Hematopoietic multipotent progenitor cell (in vitro differentiated cells): Measurements from ENCODE around the gene PER2. TPM values are rescaled to one million over a fixed set of nuclear protein-coding genes. Genes with fewer than 3 reads are reported as not detected.
"Not testable (repeated sequence)": the region's sequence is repeated elsewhere in the genome, so short reads cannot be mapped to it uniquely, and the experiment has no call there.

Experiments used
- DNase-seq, 3 donors: peaks; one replicate each; pipeline ENCODE4 v3.0.0-alpha.2; 2011 to 2015; ENCODE audit warnings: low read depth in 2 of 3, low spot score in 2 of 3
- total RNA-seq: library from RNA; depleted of rRNA; stranded (reverse); fragments of >200 nt; gene quantifications from one replicate; pipeline ENCODE4 v1.2.3, GENCODE V29; 2012

PER2 gene
- 19.9 TPM for total RNA-seq

- DNase-seq, result peak in 2 of 3 donors; percentile 83 to 87
These were observed at the start of gene PER2 for GRCh38 chr2:238287737-238288649. PER2 (minus strand) TSS chr2:238288610; CDS start chr2:238277936, 10,674 bp downstream.

- no peak for DNase-seq
These were observed 49.4 kb upstream of the PER2 start for GRCh38 chr2:238337846-238338245.

DNA sequence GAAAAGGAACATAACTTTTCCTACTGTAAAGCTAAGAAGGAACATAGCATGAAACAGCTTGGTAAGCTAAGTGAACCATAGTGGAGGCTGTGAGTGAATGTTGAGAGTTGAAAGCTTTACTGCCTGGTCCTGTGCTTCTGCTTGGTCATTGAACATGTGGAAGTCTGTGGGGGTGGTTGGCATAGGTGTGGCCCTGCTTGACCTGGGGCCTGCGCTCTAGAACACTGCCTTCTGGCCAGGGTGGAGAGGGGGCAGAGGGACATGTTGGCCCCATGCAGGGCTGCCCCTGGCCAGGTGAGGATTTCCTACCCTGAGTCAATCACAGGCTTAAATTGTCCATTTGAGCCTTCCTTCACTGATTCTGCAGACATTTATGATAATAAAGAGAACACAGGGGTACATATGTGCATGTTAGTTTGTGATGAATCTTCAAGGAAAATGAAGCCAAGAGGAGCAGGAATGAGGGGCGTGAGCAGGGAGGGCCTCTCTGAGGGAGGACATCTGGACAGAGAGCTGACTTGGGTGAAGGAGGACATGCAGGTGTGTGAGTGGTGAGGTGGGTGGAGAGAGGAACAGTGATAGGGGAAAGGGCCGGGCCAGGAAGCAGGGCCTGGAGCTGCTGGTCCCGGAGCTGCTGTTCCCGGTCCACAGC lies 48.5 kb upstream of the PER2 start:
- DNase-seq, result no peak

- DNase-seq, result no peak
These were observed 47.7 kb upstream of the PER2 start for GRCh38 chr2:238336151-238336550.

DNA sequence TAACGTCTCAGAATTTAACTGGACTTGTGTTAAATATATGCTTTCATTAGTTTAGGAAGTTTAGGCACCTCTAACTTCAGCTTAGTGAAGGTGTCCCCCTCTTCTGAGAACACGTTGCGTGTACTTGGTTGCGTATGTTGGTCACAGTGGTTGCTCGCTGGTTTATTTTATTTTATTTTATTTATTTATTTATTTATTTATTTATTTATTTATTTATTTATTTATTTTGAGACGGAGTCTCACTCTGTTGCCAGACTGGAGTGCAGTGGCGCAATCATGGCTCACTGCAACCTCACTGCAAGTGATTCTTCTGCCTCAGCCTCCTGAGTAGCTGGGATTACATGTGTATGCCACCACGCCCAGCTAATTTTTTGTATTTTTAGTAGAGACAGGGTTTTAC lies 47.2 kb upstream of the PER2 start:
- DNase-seq, result not testable (repeated sequence)

- no peak for DNase-seq
These were observed 46.5 kb upstream of the PER2 start for GRCh38 chr2:238334885-238335284.

DNA sequence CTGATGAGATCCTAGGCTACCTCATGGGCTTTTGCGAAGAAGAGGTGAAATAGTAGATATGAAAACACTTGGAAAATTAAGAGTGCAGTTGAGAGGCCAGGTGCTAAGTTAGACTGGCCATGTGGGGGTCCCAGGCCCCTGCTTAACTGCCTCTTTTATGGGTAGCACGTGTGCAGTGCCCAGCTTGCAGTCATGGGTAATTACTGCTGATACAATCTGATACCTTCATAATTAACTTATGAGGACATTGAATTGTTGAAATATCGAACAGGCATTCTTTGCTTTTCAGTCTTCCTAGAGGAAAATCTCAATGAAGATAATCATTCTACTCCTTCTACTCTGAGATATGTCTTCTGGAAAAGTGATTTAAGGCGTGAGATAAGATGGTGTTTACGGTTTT lies 43.5 kb upstream of the PER2 start:
- no peak for DNase-seq

DNA sequence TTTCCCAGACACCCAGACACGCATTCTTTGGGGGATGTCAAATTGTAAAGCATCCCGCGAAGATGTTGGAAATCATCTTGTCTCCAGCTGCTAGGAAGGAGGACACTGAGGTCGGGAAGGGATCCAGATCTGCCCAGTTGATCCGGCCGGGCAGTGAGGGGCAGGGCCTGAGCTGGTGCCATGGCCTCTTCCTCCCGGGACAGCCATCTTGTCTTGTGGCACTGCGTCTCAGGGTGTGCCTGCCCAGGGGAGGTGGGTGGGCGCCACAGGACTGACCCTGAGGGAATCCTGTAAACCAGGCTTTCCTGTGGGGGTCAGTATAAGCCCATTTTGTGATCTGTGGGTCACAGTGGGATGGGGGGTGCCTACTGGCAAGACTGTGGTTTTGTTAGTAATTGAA lies 42.0 kb upstream of the PER2 start:
- no peak for DNase-seq

DNA sequence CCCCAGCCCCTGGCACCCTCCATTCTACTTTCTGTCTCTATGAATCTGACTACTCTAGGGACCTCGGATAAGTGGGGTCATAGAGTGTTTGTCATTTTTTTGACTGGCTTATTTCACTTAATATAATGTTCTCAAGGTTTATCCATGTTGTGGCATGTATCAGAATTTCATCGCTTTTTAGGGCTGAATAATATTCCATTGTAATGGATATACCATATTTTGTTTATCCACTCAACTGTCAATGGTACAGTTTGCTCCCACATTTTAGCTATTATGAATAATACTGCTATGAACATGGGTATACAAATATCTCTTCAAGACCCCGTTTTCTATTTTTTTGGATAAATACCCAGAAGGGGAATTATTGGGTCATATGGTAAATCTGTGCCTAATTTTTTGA lies 39.3 kb upstream of the PER2 start:
- no peak for DNase-seq

- no peak for DNase-seq
These were observed 38.5 kb upstream of the PER2 start for GRCh38 chr2:238326801-238327365.

DNA sequence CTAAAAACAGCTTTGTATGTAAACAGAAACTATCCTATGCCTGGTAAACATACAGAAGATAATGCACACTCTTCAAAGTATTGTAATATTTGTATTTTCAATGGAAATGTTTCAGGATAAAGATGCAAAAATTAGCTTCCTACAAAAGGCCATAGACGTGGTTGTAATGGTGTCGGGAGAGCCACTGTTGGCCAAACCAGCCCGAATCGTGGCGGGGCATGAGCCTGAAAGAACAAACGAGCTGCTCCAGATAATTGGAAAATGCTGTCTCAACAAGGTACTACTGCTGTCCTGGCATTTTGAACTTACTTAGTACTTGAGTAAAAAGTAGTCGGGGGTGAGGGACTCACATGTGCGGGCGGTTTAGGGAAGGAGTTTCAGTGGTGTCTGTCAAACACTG lies 37.3 kb upstream of the PER2 start:
- DNase-seq, result no peak

- DNase-seq, result not testable (repeated sequence)
These were observed 35.8 kb upstream of the PER2 start for GRCh38 chr2:238324248-238324647.

DNA sequence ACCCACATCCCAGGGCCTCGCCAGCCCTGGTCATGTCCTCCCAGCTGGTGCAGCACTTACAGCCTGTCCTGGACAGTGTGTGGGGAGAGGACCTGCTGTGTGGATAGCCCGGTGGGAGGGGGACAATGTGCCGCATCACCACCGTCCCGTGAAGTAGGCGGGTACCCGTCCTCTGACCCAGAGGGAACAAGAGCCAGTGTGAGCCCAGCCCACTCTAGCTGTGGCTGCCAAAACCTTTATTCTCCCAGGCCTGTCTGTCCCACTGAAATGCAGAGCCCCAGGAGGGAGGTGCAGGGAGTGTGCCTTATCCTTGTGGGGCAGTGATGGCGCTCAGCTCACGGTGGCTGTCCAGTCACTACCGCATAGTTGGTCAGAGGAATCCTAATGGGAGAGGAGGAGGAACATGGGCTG lies 33.6 kb upstream of the PER2 start:
- no peak for DNase-seq

- no peak for DNase-seq
These were observed 33.1 kb upstream of the PER2 start for GRCh38 chr2:238321467-238321866.

DNA sequence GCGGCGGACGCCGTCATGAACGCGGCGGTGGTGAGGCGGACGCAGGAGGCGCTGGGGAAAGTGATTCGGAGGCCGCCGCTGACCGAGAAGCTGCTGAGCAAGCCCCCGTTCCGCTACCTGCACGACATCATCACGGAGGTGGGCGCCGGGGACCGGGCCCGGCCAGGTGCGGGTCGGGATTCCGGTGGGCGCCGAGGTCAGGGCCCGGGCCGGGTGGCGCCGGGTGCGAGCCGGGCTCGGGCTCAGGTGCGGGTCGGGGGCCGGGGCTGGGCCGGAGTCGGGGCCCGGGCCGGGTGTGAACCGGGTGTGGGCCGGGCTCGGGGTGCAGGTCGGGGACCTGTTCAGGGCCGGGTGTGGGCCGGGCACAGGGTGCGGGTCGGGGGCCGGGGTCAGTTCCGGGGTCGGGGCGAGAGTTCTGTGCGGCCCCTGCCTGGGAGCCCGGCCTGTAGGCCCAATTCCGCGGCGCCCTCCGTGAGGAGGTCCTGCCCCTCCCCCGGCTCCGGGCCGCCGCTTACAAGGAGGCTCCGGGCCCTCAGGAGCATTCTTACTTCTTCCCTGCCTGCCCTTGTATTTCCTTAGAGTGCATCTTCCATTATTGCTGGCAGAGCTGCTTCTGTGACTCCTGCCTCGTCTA lies 32.4 kb upstream of the PER2 start:
- peak in 1 of 3 donors; percentile 3 for DNase-seq

DNA sequence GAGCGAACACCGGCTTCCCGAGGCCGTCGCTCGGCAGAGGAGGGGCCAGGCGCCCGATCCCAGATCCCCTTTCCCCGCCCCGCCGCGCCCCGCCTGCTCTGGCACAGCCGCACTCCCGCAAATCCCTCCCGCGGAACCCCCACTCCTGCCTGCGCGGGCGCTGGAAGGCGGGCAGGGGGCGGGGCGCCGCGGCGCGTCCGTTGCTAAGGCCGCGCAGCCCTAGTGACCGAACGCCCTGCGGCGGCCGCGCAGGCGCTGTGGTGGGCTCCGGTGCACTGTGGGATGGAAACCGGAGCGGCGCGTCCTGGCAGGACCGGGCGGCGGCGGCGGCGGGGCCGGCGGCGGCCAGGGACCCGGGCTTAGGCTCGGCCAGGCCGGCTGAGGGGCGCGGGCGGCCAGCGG lies 31.8 kb upstream of the PER2 start, which contains the start of gene TRAF3IP1:
Gene TRAF3IP1 (plus strand): TSS at position 273 of the 402 bp plus-strand sequence. CDS start 145 bp downstream, outside the sequence.
- peak; percentile 64 to 81 (median 80) for DNase-seq

DNA sequence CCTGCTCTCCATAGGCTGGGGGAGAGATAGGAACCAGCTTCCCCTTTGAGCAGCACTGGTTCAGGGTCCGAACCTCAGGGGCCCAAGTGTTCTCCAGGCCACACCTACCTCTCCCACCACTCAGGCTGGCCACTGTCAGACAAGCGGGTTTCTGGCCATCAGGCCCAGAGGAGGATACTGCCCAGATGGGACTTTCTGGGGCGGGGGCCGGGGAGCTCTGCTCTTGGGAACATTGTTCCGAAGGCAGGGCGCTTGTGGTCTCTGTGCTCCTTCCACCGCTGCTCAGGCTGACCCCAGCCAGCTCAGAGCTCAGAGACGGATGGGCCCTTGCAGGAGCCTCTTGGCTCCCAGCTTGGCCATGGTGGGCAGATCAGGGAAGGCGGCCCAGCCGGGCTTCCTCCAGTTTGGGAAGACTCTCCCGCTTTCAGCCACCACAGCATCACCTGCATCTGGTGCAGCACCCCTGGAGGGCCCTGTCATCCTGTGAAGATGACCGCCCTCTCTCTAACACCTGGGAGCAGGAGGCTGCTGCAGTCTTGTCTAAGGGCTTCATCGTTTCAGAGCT lies 26.7 kb upstream of the PER2 start:
- DNase-seq, result no peak

GRCh38 chr2:238314576-238314975 lies 26.2 kb upstream of the PER2 start:
- DNase-seq, result no peak

GRCh38 chr2:238313991-238314350 lies 25.6 kb upstream of the PER2 start:
- no peak for DNase-seq

DNA sequence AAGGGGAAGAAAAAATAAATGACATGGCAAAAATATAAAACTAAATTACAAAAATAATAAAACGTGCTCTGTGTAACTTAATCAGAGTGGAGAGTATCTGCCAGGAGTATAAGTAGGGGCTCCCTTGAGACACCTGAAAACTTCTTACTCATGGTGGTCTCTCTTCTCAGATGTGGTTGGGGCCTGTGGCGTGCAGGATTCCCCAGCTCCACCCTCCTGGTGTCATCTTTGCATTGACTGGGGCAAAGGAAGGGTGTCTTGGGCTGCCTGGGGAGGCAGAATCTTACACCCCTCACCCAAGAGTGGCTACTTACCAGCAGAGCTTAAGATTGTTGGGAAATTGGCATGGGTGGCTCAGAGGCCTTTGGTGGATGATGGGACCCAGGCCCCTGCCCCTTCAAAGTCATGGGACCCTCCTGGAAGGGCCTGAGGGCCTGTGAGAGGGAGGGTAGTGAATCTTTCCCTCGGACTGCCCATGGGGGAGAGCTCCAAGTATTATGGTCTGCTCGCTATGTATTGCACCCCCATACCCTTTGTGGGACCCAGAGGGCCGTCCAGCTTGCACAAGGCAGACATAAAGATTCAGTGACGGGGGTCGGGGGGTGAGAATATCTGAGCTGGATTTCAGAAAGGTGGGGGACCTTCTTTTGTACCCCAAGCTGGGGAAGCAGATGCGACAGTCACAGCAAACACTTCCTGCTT lies 25.0 kb upstream of the PER2 start:
- no peak for DNase-seq
